Activated naive CD4-positive, alpha-beta T cell treated with anti-CD3 and anti-CD28 coated beads, Interleukin-2, amount 50 U/mL, for 16 hours (primary cell): ENCODE measurements around the gene UBAC2.
A peak's percentile ranks its signal among the peaks of the same experiment; 100 is the strongest.
"Not testable (repeated sequence)": the region's sequence is repeated elsewhere in the genome, so short reads cannot be mapped to it uniquely, and the experiment has no call there.

Source experiments
- DNase-seq: peaks from one replicate; pipeline ENCODE4 v3.0.0-alpha.2; 2020

The UBAC2 gene

DNA sequence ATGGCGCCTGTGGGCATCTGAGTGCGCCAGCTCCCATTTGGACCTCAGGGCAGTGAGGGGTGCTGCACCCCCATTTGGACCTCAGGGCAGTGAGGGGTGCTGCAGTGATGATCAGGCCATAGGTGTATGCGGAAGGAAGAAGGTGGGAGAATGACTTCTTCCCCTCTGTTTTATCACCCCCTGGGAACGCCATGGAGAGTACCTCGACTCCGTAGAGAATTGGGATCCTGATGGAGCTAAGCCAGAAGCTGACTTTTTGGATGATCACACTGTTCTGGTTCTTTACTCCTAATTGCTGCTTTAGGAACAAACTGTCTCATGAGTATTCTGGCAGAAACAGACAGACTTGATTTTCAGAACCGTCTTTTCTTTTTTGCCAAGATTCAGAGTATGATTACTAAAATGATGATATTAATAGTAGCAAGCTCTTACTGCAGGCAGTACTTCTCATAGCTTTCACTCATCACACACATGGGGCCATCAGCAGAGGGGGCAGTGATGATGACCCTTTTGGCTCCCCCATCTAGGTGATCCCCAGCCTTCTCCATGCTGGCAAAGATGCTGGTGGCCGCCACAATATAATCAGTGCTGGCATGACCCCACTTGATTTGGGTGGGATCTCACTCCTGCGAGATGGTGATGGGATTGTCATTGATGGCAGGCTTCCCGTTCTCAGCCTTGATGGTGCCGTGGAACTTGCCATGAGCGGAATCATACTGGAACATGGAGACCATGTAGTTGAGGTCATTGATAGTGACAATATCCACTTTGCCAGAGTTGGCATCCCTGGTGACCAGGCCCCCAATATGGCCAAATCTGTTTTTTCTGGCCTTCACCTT is 10.3 kb upstream of the UBAC2 start:
- DNase-seq: no peak

DNA sequence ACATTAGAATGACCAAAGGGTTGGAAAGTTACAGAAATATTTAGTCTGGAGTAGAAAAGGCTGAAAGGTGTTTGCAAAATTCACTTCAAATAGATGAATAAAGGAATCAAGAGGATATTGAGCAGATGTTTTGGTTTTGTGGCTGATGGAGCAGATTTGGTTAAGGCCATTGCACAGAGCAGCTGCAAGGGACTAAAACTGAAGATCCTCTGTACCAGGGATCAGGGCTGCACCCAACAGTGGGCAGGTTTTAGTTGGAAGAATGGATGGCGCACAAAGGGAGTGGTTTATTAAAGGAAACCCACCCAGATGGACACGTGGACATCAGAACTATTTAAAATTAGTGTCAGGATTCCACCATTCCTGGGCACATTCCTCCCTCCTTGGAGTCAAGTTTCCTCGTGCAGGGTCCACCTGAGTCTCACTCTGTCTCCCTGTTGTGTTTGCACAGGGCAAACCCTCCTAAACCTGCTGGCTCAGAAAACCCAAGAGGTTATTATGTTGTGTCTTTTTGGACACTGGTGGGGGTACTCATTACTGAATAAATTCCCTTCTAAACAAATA is 9.2 kb upstream of the UBAC2 start:
- no peak for DNase-seq

DNA sequence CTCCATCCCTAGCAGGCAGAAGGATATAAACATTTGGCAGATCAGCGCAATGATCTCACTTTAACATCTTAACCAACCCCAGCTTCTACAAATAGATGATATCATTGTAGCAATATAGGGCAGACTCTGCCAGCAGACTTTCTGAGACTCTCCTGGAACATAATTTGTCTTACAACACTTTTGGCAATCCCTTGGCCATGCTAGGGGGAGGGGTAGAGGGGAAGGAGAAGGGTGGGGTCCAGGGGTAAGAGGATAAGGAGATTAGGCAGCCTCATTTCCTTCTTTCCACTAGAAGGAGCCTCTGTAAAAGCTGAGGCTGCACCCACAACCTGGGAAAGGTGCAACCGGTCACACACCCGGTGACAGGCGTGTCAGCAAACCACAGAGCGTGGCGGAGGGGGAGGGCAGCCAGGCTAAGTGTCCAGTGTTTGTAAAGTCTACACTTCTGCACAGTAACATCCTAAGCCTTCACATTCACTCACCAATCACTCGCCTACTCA is 8.7 kb upstream of the UBAC2 start:
- DNase-seq: no peak

DNA sequence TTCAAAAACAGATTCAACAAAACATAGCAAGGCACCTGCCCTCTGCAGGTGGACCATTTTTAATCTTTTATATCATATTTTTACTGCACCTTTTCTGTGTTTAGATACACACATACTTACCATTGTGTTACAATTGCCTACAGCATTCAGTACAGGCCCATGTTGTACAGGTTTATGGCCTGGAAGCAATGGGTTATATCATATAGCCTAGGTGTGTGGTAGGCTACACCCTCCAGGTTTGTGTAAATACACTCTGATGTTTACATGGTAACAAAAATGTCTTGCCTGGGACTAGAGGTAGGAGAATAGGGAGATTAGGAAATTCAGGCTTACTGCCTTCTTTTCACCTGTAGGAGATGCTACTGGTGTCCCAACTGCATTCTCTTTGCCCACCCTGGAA is 8.2 kb upstream of the UBAC2 start:
- DNase-seq: no peak

DNA sequence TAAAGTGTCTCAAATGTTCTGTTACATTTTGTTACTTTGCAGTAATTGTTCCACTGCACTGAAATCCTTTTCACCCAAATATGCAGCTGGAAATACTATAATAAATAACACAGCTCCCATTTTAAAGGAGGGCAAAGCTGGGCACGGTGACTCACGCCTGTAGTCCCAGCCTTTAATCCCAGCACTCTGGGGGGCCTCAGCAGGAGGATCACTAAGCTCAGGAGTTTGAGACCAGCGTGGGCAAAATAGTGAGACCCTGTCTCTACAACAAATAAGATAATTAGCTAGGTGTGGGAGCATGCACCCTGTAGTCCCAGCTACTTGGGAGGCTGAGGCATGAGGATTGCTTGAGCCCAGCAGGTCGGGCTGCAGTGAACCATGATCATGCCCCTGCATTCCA is 7.5 kb upstream of the UBAC2 start:
- DNase-seq: no peak

DNA sequence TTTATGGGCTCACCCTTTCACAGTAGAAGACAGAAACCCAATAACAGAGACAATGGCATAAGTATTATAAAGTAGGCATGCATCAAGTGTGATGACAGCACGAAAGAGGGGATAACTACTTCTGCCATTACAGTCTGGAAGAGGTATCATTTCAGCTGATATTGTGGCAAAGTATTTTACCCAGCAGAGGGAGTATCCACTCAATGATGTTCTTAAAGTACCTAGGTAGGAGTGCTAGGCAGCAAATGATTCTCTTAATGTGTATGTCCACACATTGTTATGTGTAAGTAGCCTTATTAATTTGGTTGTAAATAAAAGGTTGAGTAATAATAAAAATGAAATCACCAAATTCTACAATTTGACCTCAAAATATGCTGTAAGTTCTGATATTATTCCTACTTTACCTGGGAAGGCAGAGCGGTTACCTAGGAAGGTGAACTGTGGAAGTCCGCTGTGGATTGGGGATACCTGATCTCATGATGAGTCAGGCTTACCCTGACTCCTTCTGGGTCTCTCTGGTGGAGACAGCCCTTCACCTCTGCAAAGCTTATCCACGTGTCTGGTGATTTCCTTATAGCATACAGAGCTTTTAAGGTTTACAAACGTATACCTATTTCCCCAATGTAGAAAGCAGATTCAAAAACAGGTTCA is 4.1 kb upstream of the UBAC2 start:
- DNase-seq: no peak

DNA sequence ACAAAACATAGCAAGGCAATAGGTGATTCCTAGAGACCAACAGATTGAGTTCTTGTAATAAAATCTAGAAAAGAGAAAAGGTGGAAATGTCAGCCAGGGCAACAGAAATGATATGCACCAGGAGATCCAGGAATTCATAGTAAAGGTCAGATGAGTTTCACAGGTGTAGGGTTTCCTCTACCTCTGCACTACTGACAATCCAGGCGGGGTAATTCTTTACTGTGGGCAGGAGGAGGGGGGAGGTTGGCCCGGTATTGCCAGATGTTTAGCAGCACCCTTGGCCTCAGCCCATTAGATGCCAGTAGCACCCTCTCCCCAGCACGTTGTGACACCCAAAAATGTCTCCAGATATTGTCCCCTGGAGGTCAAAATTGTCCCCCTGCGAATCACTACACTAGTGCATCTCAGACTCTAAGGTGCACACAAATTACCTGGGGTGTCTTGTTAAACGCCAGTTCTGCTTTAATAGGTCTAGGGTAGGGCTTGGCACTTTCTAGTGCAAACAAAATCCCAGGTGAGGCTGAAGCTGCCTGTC is 3.5 kb upstream of the UBAC2 start:
- no peak for DNase-seq

DNA sequence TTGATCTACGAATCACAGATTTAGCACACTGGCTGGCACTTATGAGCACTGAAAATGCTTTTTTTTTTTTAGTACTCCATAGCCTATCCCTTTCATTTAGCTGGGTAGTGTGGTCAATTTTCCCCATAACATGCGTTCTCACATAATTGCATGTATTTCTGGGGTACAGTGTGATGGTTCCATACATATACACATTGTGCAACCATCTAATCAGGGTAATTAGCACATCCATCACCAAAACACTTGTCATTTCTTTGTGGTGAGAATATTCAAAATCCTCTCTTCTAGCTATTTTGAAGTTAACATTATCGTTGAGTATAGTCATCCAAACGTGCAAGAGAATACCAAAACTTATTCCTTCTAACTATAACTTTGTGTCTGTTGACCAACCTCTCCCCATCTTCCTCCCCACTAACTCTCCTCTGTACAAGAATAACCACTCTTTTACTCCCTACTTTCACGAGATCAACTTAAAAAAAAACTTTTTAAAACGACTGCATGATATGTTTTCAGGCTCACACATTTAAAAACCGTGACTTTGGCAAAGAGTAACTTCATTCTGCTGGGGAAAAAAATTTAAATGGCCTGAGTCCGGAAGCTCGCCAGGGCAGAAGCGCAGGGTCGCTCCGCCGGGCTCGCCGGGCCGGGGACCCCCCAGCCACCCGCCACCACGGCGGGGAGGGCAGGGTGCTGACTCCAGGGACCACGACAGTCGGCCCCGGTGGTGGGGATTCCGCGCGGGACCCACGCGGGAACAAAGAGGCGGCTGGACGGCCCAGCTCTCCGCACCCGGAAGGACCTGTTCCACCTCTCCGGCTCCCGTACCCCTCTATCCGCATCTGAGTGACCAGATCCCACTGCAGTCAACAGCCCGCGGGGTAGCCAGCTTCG is 868 bp upstream of the UBAC2 start:
- no peak for DNase-seq

DNA sequence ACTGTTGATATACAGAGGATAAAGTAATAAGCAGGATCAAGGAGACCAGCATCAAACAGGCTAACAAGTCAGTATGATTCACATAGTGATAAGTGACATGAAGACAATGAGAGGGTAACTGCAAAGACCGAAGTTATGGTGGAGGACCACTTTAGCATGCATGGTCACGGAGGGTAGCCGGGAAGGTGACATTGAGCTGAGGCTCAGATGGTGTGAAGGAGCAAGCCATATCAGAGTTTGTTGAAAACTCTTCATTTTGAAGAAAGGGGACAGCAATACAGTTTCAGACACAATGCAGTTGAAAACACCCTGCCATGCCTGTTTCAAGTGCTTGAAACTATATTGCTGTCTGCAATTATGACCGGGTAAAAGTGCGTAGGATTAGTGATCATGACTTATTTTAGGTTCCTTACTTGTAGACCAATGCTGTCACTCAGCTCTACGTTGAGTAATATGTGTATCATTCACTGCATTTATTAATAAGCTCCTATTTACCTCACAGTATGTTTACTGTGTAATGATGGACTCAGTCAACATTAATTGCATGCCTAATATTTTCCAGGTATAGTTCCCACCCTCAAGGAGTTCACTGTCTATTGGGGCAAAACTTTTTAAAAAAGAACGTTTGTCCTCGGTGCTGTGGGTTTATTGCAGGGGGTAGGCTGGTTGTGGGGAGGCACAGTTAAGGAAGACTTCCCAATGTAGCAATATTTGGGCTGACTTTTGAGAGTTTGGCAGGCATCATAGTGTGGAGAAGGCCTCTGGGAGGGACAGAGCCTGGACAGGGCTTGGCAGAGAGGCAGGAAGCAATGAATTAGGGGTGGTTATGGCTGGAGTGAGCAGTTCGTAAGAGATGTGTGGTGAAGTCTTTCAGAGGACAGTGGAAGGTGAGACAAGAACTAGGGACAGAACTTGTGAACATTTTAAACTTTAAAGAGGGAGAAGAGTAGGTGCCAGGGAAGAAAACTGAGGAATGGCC is 3.2 kb downstream of the UBAC2 start:
- no peak for DNase-seq

DNA sequence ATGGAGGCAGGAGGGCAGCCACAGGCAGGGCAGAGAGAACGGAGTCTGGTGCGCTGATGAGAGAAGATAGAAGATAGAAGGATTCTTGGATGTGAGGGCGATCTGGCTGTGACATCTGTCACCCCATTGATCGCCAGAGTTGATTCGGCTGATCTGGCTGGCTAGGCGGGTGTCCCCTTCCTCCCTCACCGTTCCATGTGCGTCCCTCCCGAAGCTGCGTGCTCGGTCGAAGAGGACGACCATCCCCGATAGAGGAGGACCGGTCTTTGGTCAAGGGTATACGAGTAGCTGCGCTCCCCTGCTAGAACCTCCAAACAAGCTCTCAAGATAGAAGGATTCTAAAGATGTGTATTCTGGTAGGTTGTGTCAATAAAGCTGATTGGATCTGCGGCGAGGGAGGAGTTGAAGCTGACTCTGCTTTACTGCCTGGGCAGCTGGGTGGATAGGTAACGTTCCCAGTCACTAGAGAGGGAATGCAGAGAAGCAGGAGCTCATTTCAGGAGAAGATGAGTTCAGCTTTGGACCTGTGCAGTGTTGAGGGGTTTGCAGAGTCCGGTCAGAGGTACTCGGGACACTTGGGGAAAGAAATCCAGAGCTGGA is 5.1 kb downstream of the UBAC2 start:
- no peak for DNase-seq

DNA sequence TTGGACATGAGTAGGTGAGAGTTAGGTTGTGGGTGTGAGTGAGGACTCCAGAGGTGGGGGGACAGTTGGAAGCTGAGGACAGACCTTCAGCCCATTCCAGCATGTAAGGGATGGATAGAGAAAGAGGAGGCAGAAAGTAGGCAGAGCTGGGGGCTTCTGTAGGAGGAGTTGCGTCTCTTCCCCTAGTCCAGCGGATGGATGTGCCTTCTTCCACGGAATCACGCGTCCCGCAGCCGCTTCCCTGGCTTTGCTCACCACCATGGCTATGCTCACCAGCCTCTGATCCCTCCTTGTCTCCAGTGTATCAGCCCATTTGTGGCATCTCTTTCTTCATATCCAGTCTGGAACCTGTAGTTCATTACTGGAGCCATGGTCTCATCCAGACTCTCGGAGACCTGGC is 5.6 kb downstream of the UBAC2 start:
- DNase-seq: no peak

DNA sequence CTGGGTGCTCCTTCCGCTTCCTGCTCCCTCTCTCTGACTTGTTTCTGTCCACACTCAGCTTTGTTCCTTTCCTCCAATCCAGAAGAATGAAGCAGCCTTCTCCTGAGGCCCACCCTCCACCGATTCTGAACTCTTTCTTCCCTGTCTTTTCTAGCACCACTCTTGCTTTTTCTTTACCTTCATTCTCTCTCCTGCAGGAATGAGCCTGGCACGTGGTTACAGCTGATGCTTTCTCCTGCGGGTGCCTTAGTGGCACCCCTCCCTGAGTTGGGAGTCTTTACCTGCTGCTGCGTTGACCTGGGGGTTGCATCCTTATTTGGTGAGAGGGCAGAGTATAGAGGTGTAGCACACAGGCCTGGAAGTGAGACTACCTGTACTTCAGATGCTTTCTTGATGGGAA is 6.2 kb downstream of the UBAC2 start:
- no peak for DNase-seq

DNA sequence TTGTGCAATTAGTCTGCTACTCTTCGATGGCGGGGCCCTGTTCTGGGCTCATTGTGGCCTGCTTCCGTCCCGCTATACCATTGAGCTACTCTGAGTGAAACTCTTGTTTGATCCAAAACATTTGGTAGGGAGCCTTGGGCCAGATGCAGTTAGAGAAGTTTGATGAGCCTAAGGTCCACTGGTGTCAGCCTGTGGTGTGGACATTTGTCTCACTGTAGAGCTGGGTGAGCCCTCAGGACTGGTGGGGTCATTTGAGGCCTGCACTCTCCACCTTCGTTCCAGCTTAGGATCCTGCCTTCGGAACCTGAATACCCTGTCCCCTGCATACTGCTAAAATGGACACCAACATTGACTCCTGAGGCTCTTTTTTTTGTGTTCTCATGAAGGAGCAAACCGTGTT is 6.9 kb downstream of the UBAC2 start:
- no peak for DNase-seq

DNA sequence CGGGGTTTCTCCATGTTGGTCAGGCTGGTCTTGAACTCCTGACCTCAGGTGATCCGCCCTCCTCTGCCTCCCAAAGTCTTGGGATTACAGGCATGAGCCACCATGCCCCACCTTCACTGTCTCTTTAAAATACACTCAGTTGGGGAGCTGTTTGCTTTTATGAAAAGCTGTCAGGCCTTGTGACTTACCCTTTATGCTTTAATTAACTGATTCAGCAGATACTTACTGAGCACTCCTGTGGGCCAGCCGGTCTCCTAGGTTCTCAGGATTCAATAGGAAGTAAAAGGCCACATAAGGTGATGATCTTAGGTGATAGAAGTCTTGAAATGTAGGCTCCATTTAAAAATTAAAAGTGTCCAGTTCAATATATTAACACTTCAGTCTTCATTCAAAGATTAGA is 7.5 kb downstream of the UBAC2 start:
- DNase-seq: no peak

DNA sequence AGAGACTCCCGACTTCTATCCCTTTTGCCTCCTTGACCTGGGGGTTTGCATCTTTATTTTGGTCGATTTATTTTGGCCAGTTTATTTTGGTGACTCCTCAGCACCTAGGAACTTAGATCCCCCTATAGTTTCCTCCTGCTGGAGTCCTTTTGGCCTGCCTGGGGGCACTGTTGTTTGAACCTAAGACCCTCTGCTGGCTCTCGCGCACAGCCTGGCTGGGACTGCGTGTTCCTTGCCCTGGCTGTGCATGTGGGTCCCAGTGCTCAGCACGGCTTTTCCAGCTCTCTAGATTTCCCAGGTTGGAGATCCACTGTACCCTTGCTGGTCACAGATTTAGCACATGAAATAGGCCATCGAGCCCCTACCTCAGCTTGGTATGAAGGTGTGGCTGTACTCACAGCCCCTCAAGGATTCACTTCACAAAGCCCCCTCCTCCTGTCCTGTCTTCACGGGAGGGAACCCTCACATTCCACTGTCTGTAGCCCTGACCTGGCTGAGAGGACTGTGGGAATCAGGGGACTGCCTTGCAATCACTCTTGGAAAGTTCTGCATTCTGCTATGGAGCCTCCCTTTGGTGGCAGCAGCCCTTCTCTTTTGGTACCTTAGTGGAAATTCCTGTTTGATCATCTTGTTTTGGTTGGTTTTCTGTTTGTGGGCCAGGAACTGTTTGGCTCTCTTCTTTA is 8.3 kb downstream of the UBAC2 start:
- DNase-seq: no peak

DNA sequence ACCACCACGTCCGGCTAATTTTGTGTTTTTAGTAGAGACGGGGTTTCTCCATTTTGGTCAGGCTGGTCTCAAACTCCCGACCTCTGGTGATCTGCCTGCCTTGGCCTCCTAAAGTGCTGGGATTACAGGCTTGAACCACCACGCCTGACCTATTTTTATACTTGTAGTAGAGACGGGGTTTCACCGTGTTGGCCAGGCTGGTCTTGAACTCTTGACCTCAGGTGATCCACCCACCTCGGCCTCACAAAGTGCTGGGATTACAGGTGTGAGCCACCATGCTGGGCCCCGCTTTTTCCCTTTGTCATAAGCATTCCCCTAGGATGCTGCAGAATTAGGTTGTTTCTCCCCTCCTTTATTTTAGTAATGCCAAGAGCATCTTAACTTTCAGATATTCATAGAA is 10.0 kb downstream of the UBAC2 start:
- not testable (repeated sequence) for DNase-seq

DNA sequence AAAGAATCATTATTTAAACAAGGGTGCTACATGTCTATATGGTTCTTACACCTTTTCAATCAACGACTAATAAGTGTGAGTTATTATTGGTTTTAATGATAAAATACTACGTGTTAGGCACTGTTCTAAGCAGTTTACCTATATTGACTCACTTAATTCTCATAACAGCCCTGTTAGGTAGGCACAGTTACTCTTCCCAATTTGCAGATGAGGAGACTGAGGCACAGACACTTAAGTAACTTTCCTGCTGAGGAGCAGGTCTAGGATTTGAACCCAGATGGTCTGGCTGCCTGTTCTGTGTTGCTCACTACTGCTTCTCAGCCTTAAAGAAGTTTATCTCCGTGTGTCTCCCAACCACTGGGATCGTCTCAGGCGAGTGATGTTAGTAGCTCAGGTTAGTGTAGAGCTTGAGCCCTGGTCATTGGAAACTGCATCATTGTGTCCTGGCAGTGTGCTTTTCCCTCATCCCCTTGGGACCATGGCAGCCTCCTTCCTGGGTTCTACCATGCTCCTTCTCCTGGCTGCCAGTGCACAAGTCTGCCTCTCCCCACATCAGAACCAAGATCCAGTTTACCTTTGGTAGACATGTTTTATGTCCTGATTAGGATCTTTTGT is 10.9 kb downstream of the UBAC2 start:
- no peak for DNase-seq

DNA sequence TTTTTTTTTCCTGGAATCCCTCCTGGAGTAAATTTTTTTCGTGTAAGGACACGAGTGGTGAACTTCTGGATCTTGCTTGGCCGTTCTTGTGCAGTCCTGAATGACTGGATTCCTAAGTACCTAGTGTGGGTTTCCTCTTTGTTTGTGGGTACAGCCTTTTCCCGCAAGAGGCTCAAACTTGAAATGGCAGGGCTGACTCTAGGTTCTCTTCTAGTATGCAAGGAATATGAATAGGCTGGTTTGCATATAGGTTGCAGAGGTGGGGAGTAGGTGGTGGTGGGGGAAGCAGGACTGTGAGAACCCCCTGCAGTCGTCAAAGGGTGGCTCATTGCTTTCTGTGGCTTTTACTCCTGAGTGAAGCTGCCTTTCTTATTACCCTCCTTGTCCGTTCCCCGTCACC is 13.6 kb downstream of the UBAC2 start:
- DNase-seq: peak; percentile 60

DNA sequence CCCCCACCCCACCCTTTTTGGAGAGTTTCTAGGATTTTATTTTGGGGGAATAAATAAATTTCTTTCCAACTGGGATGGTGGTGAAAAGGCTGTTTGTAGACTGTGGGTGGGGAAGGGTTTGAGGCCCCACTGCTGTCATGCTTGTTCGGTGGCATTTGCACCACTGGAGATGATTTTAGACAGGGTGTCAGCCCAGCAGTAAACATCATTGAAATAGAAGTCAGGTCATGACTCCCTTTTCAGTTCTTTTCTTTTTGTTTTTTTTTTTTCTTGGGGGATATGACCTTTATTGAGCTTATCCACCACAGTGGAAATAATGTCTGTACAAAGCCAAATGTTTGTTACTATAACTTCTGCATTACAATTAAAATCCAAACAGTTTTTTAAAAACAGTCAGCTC is 14.1 kb downstream of the UBAC2 start:
- DNase-seq: no peak

DNA sequence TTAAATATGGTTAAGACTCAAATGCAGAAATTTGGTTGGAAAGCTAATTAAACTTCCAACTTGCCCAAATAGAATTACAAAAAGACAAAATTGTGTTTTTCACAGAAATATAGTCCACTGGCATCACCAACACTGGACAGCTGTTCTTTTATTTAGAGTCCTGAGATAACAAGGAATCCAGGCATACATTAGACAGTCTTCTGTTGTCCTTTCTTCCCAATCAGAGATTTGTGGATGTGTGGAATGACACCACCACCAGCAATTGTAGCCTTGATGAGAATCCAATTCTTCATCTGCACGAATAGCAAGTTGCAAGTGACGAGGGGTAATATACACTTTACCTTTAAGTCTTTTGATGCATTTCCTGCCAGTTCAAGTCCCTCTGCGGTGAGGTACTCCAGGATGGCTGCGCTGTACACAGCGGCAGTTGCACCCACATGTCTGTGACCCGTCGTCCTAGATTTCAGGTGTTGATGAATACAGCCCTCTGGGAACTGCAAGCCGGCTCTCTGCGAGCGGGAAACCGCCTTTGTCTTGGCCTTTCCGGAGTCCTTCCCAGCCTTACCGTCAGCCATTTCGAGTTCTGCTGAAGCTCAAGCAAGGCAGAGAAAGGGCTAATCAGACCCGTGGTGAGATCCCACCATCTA is 14.7 kb downstream of the UBAC2 start:
- DNase-seq: peak; percentile 47
